GM21390 (cell line): ENCODE data around the gene NGEF.

Source experiments
- ATAC-seq: cut with Tn5 transposase; IDR thresholded peaks from one replicate; pipeline ENCODE4 v1.9.1; 2021; ENCODE audit not compliant: unreplicated experiment

The NGEF gene

DNA sequence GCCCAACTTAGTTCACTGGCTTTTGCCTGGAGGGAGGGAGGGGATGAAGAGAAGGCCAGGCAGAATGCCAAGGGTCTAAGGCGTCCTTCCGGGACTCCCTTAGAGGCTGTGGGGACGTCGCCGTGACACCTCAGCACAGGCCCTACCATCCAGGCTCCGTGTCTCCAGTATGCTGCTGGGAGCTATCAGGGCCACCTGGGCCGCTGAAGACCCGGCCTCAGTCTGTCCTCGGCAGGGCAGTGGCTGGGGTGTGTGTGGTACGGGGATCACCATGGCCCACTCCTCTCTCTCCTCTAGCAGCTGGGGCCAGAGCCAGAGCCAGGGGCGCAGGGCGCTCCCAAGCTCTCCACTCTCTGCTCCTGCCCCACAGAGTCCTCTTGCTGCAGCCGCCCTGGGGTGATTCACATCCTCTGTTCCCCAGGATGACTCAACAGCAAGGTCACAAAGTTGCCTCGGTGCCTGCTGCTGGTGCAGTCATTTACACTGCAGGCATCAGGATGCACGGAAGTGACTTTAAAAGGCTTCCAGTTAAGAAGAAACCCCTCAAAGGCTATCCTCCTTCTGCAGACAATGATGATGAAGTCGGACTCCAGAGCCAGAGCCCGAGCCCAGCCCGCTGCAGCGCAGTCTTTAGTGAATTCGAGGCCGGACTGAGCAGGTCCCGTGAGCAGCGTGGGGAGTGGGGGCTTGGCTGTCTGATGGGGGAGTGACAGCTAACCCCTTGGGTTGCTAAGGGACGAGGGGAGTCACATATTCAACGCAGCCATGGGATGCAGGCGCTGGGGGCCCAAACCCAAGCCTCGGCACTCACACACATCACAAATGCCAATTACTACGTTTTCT is 111.1 kb downstream of the NGEF start:
- no peak for ATAC-seq

GRCh38 chr2:232900811-232901735 is 112.0 kb downstream of the NGEF start:
- no peak for ATAC-seq

- ATAC-seq, result no peak
Observed at GRCh38 chr2:232898592-232899543, 114.2 kb downstream of the NGEF start.

- ATAC-seq, result no peak
Observed at GRCh38 chr2:232897598-232898408, 115.3 kb downstream of the NGEF start.

DNA sequence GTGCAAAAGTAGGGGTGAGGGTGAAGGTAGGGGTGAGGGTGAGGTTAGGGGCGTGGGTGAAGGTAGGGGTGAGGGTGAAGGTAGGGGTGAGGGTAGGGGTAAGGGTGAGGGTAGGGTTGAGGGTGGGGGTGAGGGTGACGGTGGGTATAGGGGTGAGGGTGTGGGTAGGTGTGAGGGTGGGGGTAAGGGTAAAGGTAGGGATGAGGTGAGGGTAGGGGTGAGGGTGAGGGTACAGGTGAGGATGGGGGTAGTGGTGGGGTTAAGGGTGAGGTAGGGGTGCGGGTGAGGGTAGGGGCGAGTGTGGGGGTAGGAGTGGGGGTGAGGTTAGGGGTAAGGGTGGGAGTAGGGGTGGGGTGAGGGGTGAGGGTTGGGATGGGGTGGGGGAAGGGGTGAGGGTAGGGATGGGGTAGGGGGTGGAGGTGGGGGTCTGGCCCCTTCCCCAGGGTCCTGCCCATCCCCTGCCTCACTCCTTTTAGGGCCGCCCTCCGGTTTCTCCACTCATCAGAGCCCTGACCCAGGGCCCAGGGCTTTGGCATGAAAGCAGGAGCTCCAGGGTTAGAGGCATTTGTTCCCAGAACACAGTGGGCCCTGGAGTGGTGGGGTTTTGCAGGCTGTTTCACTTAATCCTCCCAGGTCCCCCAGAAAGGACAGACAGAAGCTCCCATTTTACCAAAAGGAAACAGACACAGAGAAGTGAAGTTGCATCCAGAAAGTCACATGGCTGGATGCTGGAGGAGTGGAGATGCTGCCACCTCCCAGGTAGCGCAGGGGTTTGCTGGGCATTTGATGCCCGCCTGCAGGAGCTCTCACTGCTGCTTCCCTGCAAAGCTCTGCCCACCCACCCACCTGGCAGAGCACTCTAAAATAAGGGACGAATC is 116.1 kb downstream of the NGEF start:
- no peak for ATAC-seq

- no peak for ATAC-seq
Observed at GRCh38 chr2:232896111-232896510, 116.9 kb downstream of the NGEF start.

DNA sequence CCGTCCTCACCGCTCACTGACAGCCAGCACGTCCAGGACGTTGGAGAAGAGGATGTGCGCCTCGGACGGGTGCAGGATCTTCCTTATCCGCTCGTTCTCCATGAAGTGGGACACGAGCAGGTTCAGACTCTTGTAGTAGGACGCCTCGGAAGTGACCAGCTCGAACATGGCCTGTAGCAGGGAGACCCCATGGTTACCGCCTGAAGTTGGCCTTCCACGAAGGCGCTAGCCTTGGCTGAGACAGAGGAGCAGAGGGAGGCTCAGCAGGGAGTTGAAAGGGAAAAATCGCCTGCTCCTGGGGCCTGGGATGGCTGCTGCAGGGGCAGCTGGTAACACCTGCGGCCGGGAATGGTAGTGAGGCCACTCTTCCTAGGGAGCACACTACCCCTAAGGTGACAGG is 118.3 kb downstream of the NGEF start:
- no peak for ATAC-seq

- no peak for ATAC-seq
Observed at GRCh38 chr2:232894251-232894650, 118.8 kb downstream of the NGEF start.

- no peak for ATAC-seq
Observed at GRCh38 chr2:232893834-232894233, 119.2 kb downstream of the NGEF start.

GRCh38 chr2:232892843-232893242 is 120.2 kb downstream of the NGEF start:
- no peak for ATAC-seq

DNA sequence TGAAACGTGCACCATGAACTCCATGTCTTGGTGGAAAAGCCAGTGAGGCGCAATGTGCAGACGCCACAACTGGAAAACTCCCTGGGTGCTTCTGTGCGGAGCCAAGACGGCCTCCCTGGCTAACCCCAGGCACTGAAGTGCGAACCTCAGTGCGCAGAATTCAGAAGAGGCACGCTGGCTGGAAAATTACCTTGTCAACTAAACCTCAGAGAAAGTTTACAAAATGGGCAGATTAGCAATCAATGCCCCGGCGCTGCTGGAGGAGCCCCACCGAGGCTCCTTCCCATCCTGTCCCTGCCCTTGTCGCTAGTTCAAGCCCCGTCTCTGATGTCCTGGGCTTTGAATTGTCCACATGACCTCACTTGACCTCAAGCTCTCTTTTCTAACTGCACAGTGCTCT is 120.8 kb downstream of the NGEF start:
- no peak for ATAC-seq

DNA sequence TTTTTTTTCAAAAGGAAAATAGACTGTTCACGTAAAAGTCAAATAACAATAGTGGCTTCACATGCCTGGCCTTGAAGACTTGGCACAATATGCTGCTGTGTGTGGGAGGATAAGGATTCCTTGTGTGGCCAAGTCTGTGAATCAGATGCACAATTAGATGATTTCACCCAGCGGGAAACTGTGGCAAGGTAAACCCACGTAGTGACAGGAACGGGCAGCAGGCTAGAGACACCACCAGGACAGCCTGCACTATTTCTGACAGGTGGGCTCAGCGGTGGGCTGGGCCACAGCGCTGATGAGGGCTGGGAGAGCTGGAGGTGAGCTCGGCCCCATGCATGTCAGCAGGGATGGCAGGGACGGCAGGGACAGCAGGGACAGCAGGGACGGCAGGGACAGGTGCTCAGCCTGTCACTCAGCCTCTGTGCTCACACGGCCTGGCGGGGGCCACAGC is 121.4 kb downstream of the NGEF start:
- no peak for ATAC-seq

DNA sequence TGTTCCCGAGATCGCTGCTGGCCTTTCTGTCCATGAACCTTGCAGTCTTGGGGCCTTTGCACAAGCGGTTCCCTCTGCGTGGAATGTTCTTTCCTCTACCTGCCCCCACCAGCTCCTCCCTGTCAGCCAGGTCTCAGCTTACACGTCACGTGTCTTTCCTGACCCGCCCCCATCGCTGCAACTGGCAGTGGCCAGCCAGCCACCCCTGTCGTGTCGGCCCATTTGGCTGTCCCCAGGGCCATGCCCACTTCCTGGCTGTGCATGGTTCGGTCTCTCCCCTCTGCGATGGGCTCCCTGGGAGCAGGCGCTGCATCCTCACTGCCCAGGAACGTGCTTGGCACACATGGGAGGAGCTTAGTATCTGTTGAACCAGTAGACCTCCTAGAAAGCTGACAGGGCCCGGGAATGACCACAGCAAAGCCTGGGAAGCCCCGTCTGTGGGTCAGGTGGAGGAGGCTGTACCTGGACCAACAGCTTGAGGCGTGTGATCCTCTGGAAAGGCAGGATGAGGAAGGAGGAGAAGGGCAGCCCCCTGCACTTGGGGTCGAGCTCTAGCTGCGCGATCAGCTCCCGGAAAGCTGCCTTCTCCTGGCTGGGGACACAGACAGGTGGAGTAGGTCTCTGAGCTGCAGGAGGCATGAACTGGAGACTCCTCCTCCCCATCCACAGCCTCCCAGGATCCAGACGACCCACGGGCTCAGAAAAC is 122.0 kb downstream of the NGEF start:
- ATAC-seq, result no peak

- no peak for ATAC-seq
Observed at GRCh38 chr2:232890536-232890895, 122.5 kb downstream of the NGEF start.

- no peak for ATAC-seq
Observed at GRCh38 chr2:232889876-232890401, 123.1 kb downstream of the NGEF start.

DNA sequence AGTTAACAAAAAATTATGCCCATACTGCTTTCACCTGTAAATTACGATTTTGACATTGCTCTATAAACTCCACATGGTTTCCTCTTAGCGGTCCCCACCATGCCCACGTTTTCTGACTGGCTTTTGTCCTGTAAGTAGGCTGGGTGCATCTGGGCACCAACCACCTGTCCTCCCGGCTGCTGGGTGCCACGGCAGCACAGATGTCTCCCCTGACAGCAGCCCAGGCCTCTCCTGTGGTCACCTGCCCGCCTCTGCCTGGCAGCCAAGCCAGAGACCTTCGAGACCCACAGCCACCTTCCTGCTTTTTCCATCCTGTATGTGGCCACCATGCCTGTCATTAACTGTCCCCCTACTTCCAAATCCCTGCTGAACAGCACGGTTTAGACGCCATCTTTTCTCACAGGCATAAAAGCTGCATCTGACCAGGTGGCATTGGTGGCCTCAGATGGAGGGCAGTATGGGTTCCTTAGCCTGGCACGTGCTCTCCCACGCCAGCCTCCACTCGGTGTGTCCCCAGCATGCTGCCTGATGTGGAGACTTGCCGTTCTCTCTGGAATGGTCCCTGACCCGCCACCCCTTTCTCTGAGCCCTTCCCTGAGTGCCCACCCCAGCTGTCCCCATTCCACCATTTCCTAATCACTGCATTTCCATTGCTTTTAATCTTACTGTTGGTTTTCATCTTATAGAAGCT is 124.1 kb downstream of the NGEF start:
- ATAC-seq, result no peak

- ATAC-seq, result no peak
Observed at GRCh38 chr2:232888099-232888836, 124.8 kb downstream of the NGEF start.
